Kidney (tissue), 14 donors: Measurements from ENCODE around the gene NHLRC4. TPM values are rescaled to one million over a fixed set of nuclear protein-coding genes. Genes with fewer than 3 reads are reported as not detected.

ENCODE experiments used
- DNase-seq, 5 donors: peaks; one replicate each; pipeline ENCODE4 v3.0.0-alpha.2; 2013 to 2020
- FAIRE-seq: peaks from 2 replicates; lab custom pipeline; 2012; peaks lifted over from hg19 to GRCh38; lab: Jason Lieb, UNC
- H3K27ac ChIP-seq, 2 donors: one replicate each; pipeline ENCODE4 v1.7.0; 2013; ENCODE audit warnings: low read depth in 2 of 2, low read length in 2 of 2, inconsistent platforms in 1 of 2
- H3K27me3 ChIP-seq: one replicate; pipeline ENCODE4 v1.7.1; 2013; ENCODE audit warnings: low read length, inconsistent platforms; ENCODE audit not compliant: control insufficient read depth, insufficient read depth
- H3K36me3 ChIP-seq, 3 donors: one replicate each; pipeline versions ENCODE4 v1.7.0 to v1.7.1; 2013; ENCODE audit warnings: low read length in 3 of 3, control low read depth in 1 of 3, inconsistent platforms in 1 of 3; ENCODE audit not compliant: insufficient read depth in 3 of 3, control insufficient read depth in 2 of 3
- H3K4me1 ChIP-seq, 3 donors: one replicate each; pipeline versions ENCODE4 v1.7.0 to v1.7.1; 2013; ENCODE audit warnings: low read length in 3 of 3, inconsistent platforms in 1 of 3, low read depth in 1 of 3; ENCODE audit not compliant: control insufficient read depth in 2 of 3, insufficient read depth in 2 of 3
- H3K4me3 ChIP-seq, 3 donors: one replicate each; pipeline versions ENCODE4 v1.7.0 to v1.8.1; 2013; ENCODE audit warnings: low read length in 3 of 3, control low read depth in 1 of 3, inconsistent platforms in 1 of 3
- H3K9ac ChIP-seq, 3 donors: one replicate each; pipeline versions ENCODE4 v1.7.0 to v1.7.1; 2013; ENCODE audit warnings: low read length in 3 of 3, control low read depth in 1 of 3, inconsistent platforms in 1 of 3
- H3K9me3 ChIP-seq, 3 donors: one replicate each; pipeline versions ENCODE4 v1.7.0 to v1.7.1; 2013; ENCODE audit warnings: low read length in 3 of 3, control low read depth in 1 of 3, inconsistent platforms in 1 of 3; ENCODE audit not compliant: control insufficient read depth in 2 of 3, insufficient read depth in 1 of 3
- CTCF ChIP-seq: IDR thresholded peaks from 3 replicates; pipeline ENCODE4 v1.5.1; 2012; ENCODE audit warnings: mild to moderate bottlenecking, moderate library complexity, borderline replicate concordance; ENCODE audit not compliant: insufficient read depth; ENCODE audit errors: extremely low read depth
- intact Hi-C: fragments of 100-400 bp; cut with DNase I; formaldehyde crosslinking; loops from one replicate; pipeline ENCODE4 v1.11.1; 2022
- polyA plus RNA-seq: library from polyadenylated mRNA; stranded (reverse); fragments of 350-450 nt; fragmentation: Illumina TruSeq; extraction: RNeasy Lipid Tissue Mini Kit (QIAGEN cat#74804); gene quantifications from one replicate; pipeline ENCODE4 v1.2.3, GENCODE V29; 2014; ENCODE audit warnings: low read depth, low replicate concordance; ENCODE audit not compliant: insufficient read depth
- total RNA-seq: library from RNA; stranded (reverse); fragmentation: NEBNext Ultra II Directional; extraction: Animal tissue kit (Norgen Biotek cat#: 25700); gene quantifications from one replicate; pipeline ENCODE4 v1.2.1, GENCODE V29; 2021
- donor health status: control.
- donor health status: control.
- donor health status: control.
- donor health status: control.
- donor health status: control.
- donor health status: DM: yes; HTN: yes; CAD: no.
- donor health status: Normal renal cell carcinoma (clear cell type).

The NHLRC4 gene
- total and polyA plus RNA-seq, 2 donors from 2014 or later: 3.3 to 17.4 TPM

GRCh38 chr16:540645-541340 is 26.0 kb upstream of the NHLRC4 start:
- intact Hi-C loops: no loop called here
- no peak overlapping the region for H3K4me3 ChIP-seq
- H3K27me3 ChIP-seq: no peaks in the 10 kb centered on the region
- H3K9me3 ChIP-seq: no peaks in the 10 kb centered on the region
- H3K9ac ChIP-seq: no peak overlapping the region
- no peak overlapping the region for H3K27ac ChIP-seq
- peaks cover 0 to 3% (median 0%) of the 10 kb centered on the region in 3 donors for H3K4me1 ChIP-seq
- no peak for TF ChIP-seq CTCF
- no peaks in the 10 kb centered on the region for H3K36me3 ChIP-seq
- DNase-seq: no peak
- FAIRE-seq: no peak

- DNase-seq: no peak
- intact Hi-C loops: no loop called here
- no peak overlapping the region for H3K4me3 ChIP-seq
- H3K36me3 ChIP-seq: no peaks in the 10 kb centered on the region
- no peak for FAIRE-seq
- no peak for TF ChIP-seq CTCF
- H3K9me3 ChIP-seq: no peaks in the 10 kb centered on the region
- no peak overlapping the region for H3K9ac ChIP-seq
- no peaks in the 10 kb centered on the region for H3K27me3 ChIP-seq
- H3K27ac ChIP-seq: peak overlapping the region in 1 of 2 donors; percentile 51
- peaks cover 0 to 3% (median 0%) of the 10 kb centered on the region in 3 donors for H3K4me1 ChIP-seq
These were observed 23.3 kb upstream of the NHLRC4 start for GRCh38 chr16:543301-544164.

GRCh38 chr16:544517-544916 is 22.3 kb upstream of the NHLRC4 start:
- no peak for TF ChIP-seq CTCF
- Histone ChIP-seq H3K27me3 (no peaks in the 10 kb centered on the region), H3K36me3 (no peaks in the 10 kb centered on the region), H3K9me3 (no peaks in the 10 kb centered on the region), H3K27ac (no peak overlapping the region), H3K4me1 (peaks cover 0 to 3% (median 0%) of the 10 kb centered on the region in 3 donors), H3K4me3 (no peak overlapping the region), H3K9ac (no peak overlapping the region)
- FAIRE-seq: no peak
- no peak for DNase-seq
- intact Hi-C loops: no loop called here
